Measurements from ENCODE around the gene FBXO28.

FBXO28 gene

GRCh38 chr1:224096773-224097172, 17.1 kb upstream of the FBXO28 start:
- DNase-seq, result no peak

- no peak for DNase-seq
Observed at GRCh38 chr1:224098007-224098406, 15.9 kb upstream of the FBXO28 start.

- peak in 1 of 3 experiments; percentile 42 for DNase-seq
Observed at GRCh38 chr1:224106568-224107281, 7.2 kb upstream of the FBXO28 start.

DNA sequence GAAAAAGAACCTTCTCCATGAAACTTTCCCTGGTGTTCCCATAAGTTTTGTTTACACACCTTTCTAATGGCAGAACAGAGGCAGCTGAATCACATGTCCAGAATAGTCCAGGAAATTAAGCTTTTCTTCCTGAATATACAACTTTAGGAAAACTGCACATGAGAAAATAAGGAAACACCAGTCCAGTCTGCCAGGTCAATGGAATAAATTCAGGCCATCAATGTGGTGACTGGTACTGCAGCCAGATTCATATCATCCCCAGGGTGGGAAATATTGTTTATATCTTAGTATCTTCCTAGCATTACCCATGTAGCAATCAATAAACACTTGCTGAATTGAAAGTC, 6.7 kb upstream of the FBXO28 start:
- DNase-seq, result no peak

DNA sequence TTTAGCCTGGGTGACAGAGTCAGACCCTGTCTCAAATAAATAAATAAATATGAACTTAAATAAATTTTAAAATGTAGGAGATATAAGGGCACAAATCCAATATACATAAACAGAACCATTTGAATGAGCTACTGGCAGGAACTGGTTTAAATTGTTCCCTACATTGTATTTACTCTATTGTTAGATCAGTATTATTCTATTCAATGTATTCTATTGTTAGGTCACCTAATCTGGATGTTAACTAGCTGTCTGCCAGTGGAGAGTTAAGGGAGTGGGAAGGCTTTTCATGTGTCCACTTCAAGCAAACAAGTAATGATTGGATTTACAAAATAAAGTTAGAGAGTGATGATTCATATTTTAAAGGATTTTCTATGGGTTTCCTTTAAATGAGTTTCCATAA, 4.9 kb upstream of the FBXO28 start:
- DNase-seq, result no peak

DNA sequence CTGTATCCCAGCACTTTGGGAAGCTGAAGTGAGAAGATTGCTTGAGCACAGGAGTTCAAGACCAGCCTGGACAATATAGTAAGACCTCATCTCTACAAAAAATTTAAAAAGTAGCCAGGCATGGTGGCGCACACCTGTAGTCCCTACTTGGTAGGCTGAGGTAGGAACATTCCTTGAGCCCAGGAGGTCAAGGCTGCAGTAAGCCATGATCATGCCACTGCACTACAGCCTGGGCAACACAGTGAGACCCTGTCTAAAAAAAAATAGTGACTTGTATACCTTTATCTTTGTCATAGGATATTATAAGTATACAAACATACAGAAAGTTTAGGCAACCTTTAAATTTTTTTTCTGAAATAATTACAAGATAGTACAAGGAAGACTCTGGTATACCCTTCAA, 3.9 kb upstream of the FBXO28 start:
- no peak for DNase-seq

DNA sequence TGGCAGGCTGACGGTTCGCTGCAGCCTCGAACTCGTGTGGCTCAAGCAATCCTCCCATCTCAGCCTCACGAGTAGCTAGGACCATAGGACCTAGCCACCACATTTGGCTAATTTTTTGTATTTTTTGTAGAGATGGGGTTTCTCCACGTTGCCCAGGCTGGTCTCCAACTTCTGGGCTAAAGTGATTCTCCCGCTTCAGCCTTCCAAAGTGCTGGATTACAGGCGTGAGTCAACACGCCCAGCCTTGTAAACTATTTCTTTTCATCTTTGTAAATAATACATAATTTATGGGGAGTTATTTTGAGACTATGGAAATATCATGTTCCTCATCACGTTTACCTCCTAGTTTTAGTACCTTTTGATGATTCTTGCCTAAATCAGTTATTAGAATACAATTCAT, 906 bp upstream of the FBXO28 start:
- no peak for DNase-seq

GRCh38 chr1:224113545-224113917, 380 bp upstream of the FBXO28 start:
- DNase-seq, result no peak

DNA sequence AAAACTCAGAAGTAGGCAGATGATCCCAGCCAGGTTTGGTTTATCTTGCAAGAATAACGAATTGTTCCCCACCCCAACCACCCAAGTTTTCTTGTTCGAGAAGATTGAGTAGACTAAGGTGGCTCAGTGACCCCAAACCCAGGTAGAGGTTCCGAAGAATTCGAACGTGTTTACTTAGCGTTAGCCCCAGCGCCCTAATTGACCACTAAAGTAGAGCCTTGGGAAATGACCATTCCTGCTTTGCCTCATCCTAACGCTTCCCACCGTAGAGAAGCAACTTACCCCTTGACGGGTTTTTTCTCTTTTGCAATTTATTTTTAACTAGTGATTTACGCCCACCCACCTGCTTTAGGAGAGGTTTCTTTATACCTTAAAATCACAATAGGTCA, 870 bp downstream of the FBXO28 start:
- DNase-seq, result peak in 1 of 3 experiments; percentile 56

DNA sequence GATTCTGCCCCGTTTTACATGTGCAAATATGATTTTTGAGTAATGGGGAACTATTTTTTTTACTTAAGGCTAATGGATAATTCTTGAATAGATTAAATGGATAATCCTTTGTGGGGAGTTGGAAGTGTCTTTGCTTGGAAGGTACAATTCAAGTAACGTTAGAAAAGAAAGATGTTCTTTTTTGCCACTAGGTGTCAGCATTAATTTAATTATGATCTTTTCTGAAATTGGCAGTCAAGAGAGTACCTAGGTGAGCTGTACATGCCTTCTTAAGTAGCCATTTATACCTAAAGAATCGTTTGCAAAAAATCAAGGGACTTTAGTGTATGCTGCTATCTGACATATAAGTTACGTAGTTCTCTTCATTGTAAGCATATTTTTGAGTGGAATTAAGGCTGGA, 2.2 kb downstream of the FBXO28 start:
- peak; percentile 5 to 72 (median 23) for DNase-seq

- no peak for DNase-seq
Observed at GRCh38 chr1:224118688-224119087, 4.8 kb downstream of the FBXO28 start.

DNA sequence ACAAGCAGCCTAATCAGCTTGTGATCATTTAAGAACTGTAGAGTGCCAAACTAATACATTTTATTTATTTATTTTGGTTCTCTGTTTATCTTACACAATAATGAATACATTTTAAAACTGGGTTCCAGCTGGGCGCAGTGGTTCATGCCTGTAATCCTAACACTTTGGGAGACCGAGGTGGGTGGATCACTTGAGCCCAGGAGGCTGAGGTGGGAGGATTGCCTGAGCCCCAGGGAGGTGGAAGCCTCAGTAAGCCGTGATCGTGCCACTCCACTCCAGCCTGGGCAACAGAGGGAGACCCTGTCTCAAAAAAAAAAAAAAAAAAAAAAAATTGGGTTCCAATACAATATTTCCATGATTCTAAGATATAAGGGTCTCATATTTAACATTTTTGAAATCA, 9.2 kb downstream of the FBXO28 start:
- DNase-seq, result no peak

DNA sequence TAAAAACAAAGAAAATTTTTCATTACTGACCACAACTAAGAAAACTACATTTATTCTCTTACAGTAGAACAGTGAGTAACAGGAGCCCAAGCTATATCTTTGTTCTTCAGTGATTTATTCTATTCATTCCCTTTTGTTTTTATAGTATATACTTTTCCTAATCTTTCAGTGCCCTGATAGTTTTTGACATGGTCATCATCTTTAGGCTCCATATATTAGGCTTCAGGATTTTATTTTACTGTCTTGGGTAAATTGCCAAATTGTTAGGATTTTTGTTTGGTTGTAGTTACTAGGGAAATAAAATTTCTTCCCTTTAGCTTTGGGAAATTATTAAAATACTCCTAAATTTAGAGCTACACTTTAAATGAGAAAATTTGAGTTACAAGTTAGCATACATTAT, 10.3 kb downstream of the FBXO28 start:
- no peak for DNase-seq

DNA sequence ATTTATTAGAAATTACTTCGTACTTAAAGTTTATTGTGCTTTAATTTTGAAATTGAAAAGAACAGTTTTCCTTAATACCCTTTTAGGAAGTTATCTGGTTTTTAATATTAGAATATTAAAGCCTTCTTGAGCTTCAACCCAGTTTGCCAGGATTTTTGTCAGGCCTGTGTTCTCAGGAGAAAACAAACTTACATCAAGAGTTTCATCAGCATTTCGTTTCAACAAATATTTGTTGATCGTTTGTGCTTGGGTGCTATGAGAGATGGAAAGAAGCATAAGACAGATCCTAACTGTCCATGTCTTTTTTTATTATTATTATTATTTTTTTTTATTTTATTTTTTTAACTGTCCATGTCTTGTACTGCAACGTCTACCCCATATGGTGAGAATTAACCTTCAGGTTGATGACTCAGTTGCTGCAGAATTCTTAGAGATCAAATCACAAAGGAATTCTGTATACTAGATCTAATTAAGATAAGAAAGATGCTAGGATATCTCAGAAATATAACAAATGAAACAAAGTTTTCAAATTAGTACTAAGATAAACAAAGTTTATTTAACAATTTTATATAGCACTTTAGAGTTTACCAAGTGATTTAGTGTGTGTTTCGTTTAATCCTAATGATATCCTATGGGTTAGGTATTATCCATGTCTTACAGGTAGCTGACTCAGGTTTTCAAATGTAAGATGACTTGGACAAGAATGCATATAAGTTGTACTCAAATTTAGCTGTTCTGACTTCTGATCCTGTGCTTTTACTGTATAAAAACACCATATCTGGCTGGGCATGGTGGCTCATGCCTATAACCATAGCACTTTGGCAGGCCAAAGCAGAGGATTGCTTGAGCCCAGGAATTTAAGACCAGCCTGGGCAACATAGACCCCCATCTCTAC, 14.3 kb downstream of the FBXO28 start:
- DNase-seq, result no peak

GRCh38 chr1:224131253-224131652, 17.3 kb downstream of the FBXO28 start:
- no peak for DNase-seq

DNA sequence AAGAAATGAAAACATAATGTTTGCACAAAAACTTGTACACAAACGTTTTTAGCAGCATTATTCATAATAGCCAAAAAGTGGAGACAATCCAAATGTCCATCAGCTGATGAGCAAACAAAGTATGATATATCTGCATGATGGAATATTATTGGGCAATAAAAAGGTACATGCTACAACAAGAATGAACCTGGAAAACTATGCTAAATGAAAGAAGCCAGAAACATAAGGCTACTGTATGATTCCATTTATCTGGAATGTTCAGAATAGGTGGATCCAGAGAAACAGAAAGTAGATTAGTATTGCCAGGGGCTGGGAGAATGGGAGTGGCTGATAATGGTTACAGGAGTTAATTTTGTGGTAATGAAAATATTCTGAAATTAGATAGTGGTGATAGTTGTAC, 19.0 kb downstream of the FBXO28 start:
- no peak for DNase-seq

DNA sequence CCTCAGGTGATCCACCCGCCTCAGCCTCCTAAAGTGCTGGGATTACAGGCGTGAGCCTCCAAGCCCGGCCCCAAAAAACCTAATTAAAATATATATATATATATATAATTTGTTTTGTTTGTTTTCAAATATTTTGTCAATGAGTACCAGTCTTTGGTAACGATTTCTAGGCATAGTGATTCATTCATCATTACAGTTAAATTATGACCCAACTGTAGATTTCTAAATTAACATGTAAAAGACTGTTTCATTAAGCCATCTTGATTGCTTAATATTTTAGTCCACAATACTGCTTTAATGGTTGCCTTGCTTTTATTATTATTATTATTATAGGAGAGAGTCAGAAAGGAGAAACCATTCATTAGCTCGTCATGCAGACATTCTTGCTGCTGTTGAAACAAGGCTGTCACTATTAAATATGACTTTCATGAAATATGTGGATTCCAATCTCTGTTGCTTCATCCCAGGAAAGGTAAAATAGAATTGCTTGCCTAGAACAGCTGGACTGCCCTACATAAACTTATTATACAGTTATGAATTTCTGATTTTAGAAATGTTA, 19.9 kb downstream of the FBXO28 start:
- no peak for DNase-seq

- no peak for DNase-seq
Observed at GRCh38 chr1:224137518-224137917, 23.6 kb downstream of the FBXO28 start.

DNA sequence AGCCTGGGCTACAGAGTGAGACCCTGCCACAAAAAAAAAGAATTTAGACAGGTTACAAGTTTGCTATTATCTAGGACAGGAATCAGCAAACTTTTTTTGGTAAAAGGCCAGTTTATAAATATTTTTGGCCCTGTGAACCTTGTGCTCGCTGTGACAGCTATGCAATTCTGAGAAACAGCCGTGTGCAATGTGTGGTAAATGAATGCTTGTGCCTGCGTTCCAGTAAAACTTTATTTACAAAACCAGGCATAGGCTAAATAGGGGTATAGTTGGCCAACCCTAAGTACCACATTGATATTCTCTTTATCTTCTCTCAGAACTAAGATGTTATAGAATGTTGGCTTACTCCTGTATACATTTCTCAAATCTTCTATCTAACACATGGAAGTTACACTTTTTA, 24.3 kb downstream of the FBXO28 start:
- no peak for DNase-seq

GRCh38 chr1:224141693-224142092, 27.8 kb downstream of the FBXO28 start:
- no peak for DNase-seq

DNA sequence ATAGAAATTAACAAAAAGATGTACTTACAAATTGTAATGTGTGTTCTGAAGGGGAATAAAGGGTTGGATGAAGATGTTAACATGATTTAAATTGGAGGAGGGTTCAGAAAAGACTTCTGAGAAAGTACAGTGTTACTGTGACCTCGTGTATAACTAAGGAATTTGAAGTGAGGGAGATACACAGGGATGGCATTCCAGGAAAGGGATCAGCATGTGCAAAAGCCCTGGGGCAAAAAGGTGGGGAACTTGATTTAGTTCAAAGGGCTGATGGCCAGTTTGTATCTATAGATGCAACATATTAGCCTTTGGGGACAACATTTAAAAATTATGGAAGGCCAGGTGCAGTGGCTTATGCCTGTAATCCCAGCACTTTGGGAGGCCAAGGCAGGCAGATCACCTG, 35.8 kb downstream of the FBXO28 start:
- DNase-seq, result no peak

DNA sequence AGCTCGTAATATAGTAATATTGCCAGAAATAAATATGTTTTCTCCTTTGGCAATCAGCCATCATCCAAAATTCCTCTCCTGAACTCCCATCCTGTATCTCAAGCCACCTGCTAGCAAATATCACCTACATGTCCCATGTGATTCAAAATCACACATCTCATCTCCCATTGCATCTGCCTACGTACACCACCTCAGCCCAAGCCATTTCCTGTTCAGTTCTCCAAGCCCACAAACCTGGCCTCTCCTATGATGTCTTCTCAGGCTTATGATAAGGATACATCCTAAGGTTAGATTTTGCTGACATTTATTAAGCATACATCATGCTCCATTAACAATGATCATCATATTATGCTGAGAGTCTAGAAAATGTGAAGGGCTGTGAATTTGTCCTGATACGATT, 37.2 kb downstream of the FBXO28 start:
- DNase-seq, result no peak

DNA sequence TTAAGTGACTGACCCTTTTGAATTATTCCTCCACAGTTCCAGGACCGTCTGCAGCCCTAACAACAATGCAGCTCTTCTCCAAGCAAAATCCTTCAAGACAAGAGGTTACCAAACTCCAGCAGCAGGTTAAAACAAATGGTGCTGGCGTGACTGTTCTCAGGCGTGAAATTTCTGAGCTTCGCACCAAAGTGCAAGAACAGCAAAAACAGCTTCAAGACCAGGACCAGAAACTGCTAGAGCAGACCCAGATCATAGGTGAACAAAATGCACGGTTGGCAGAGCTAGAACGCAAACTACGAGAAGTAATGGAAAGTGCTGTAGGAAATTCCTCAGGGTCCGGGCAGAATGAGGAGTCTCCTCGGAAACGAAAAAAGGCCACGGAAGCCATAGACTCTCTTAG, 43.4 kb downstream of the FBXO28 start:
- DNase-seq, result no peak

DNA sequence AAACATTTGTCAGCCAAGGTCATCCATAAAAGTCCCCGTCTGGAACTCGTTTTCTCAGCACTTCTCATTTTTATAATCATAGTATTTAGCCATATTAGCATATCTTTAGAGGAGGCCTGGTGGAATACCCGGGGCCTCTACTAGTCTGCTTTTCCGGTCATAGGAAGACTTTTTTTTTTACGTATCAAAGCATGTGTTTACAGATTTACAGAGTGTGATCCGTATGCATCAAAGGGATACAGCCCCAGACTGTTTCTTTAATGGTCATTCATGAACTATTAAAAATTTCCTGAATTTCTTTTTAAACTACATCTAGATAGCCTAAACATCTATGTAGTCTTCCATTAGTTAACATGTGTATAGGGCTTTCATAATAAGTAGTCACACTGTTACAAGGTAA, 45.6 kb downstream of the FBXO28 start:
- no peak for DNase-seq
